ENCODE measurements around the gene SAA4.

Gene SAA4

GRCh38 chr11:18236664-18237356, at the start of gene SAA4:
TSS of gene SAA4 (minus strand) at chr11:18236802. CDS start at chr11:18235926, 876 bp downstream.
- Histone ChIP-seq H3K27me3 (ENCODE audit: low read length) (no peaks in the 10 kb centered on the region), H3K36me3 (ENCODE audit: low read length) (no peaks in the 10 kb centered on the region), H4K20me1 (ENCODE audit: low read depth, low read length) (no peaks in the 10 kb centered on the region), H3K9me3 (ENCODE audit: insufficient read depth, low read length) (no peaks in the 10 kb centered on the region), H3K4me3 (ENCODE audit: insufficient read depth, low read length, poor library complexity, severe bottlenecking) (no peak within 1 kb of the TSS), H3K4me2 (ENCODE audit: low read depth, low read length, poor library complexity, severe bottlenecking) (no peak within 1 kb of the TSS), H2AFZ (ENCODE audit: low read depth, low read length, severe bottlenecking) (no peak within 1 kb of the TSS), H3K79me2 (ENCODE audit: insufficient read depth, low read length) (no peaks in the 10 kb centered on the region), H3K9ac (ENCODE audit: low read length) (no peak within 1 kb of the TSS), H3K27ac (ENCODE audit: low read depth, low read length) (no peak within 1 kb of the TSS), H3K9me2 (replicated peaks; ENCODE audit: insufficient read depth, low read length) (no peaks in the 10 kb centered on the region), H3F3A (ENCODE audit: insufficient read depth) (no peaks in the 10 kb centered on the region)
- TF ChIP-seq CTCF (IDR thresholded peaks at IDR 0.05; ENCODE audit: insufficient read depth, low read length, poor library complexity, severe bottlenecking): no peak
- TF ChIP-seq EZH2phosphoT487 (conservative IDR thresholded peaks at IDR 0.05; ENCODE audit: low read length): no peak

GRCh38 chr11:18285841-18286240, 49.2 kb upstream of the SAA4 start:
- peaks cover 52% of the 10 kb centered on the region for H3K36me3 ChIP-seq (ENCODE audit: low read length)
- no peaks in the 10 kb centered on the region for H3K9me2 ChIP-seq (replicated peaks; ENCODE audit: insufficient read depth, low read length)
- H2AFZ ChIP-seq (ENCODE audit: low read depth, low read length, severe bottlenecking): no peak overlapping the region
- no peak overlapping the region for H3K4me3 ChIP-seq (ENCODE audit: insufficient read depth, low read length, poor library complexity, severe bottlenecking)
- no peaks in the 10 kb centered on the region for H4K20me1 ChIP-seq (ENCODE audit: low read depth, low read length)
- H3K4me2 ChIP-seq (ENCODE audit: low read depth, low read length, poor library complexity, severe bottlenecking): no peak overlapping the region
- H3K9me3 ChIP-seq (ENCODE audit: insufficient read depth, low read length): no peaks in the 10 kb centered on the region
- TF ChIP-seq CTCF (IDR thresholded peaks at IDR 0.05; ENCODE audit: insufficient read depth, low read length, poor library complexity, severe bottlenecking) (no peak), EZH2phosphoT487 (conservative IDR thresholded peaks at IDR 0.05; ENCODE audit: low read length) (no peak)
- H3K27me3 ChIP-seq (ENCODE audit: low read length): no peaks in the 10 kb centered on the region
- no peak overlapping the region for H3K9ac ChIP-seq (ENCODE audit: low read length)
- H3K79me2 ChIP-seq (ENCODE audit: insufficient read depth, low read length): no peaks in the 10 kb centered on the region
- H3K27ac ChIP-seq (ENCODE audit: low read depth, low read length): no peak overlapping the region
- peaks cover 1% of the 10 kb centered on the region; the same call in 1 of the 2 replicates for H3F3A ChIP-seq (ENCODE audit: insufficient read depth)

- Histone ChIP-seq H2AFZ (ENCODE audit: low read depth, low read length, severe bottlenecking) (no peak overlapping the region), H3F3A (ENCODE audit: insufficient read depth) (peaks cover 10% of the 10 kb centered on the region; the same call in 1 of the 2 replicates), H3K9ac (ENCODE audit: low read length) (no peak overlapping the region), H3K4me2 (ENCODE audit: low read depth, low read length, poor library complexity, severe bottlenecking) (no peak overlapping the region), H3K36me3 (ENCODE audit: low read length) (peaks cover 31% of the 10 kb centered on the region), H3K9me2 (replicated peaks; ENCODE audit: insufficient read depth, low read length) (no peaks in the 10 kb centered on the region), H3K4me3 (ENCODE audit: insufficient read depth, low read length, poor library complexity, severe bottlenecking) (no peak overlapping the region), H3K27ac (ENCODE audit: low read depth, low read length) (no peak overlapping the region), H3K9me3 (ENCODE audit: insufficient read depth, low read length) (no peaks in the 10 kb centered on the region), H4K20me1 (ENCODE audit: low read depth, low read length) (no peaks in the 10 kb centered on the region), H3K79me2 (ENCODE audit: insufficient read depth, low read length) (no peaks in the 10 kb centered on the region), H3K27me3 (ENCODE audit: low read length) (no peaks in the 10 kb centered on the region)
- TF ChIP-seq CTCF (IDR thresholded peaks at IDR 0.05; ENCODE audit: insufficient read depth, low read length, poor library complexity, severe bottlenecking) (no peak), EZH2phosphoT487 (conservative IDR thresholded peaks at IDR 0.05; ENCODE audit: low read length) (no peak)
Observed at GRCh38 chr11:18282626-18283025, 46.0 kb upstream of the SAA4 start.

Data from SU-DHL-6 (cell line).